Stimulated activated CD8-positive, alpha-beta memory T cell treated with anti-CD3 and anti-CD28 coated beads, Interleukin-12 subunit alpha, Interleukin-12 subunit beta, amount 100 ng/mL, for 4 hours (primary cell): ENCODE data around the gene LRMDA.

Experiments
- DNase-seq: peaks from one replicate; pipeline ENCODE4 v3.0.0-alpha.2; 2020; ENCODE audit warnings: low read depth

Gene LRMDA

DNA sequence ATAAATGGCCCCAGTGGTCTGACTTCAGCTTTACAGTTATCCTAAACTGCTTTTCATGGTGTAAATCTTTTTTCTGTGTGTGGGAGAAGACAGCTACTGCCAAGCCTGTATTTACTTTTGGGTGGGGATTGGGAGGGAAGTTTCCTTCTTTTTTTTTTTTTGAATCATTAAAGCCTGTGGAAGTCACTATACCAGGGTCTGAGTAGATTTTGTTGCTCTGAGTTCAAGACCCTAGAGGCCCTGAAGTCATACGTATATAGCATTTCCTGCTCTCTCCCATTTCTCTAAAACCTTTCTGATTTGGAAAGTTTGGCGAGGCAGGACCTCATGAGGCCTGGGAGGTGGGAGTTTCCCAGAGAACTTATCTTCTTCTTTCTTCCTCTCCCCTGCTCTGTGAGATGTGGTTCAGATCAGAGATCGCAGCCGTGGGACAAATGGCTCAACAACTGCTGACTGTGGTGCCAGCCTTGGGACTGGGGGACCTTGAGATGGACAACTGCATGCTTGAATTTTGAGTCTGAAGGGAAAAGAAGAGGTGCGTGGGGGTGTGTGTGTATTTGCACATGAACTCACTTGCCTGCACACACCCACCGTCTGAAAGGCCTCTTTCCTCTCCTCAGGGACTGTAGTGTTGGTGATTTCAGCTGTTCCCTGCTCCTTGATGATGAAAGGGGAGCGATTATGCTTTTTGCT, 18.1 kb downstream of the LRMDA start:
- DNase-seq, result no peak

GRCh38 chr10:75450075-75450445, 18.6 kb downstream of the LRMDA start:
- no peak for DNase-seq

- no peak for DNase-seq
Measured at GRCh38 chr10:75450644-75451640, 19.5 kb downstream of the LRMDA start.

- DNase-seq, result no peak
Measured at GRCh38 chr10:75451831-75452230, 20.4 kb downstream of the LRMDA start.

GRCh38 chr10:75452997-75453396, 21.6 kb downstream of the LRMDA start:
- DNase-seq, result no peak

- no peak for DNase-seq
Measured at GRCh38 chr10:75456122-75456521, 24.7 kb downstream of the LRMDA start.

DNA sequence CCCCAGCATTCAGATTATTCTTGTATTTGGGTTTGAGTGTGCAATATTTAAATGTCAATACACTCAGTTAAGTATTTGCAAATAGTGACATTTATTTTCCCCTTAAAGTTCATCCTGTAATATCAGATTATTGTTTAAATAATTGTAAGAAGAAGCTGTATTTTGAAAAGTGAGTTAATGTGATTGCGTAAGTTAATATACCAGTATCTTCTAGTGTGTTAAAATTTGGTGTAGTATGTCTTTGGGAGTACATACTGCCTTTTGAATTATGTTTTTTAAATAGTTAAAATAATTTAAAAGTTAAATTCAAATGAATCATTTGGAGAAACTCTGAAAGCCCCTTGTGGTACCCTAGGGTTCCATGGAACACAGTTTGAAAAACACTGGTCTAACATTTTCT, 28.6 kb downstream of the LRMDA start:
- DNase-seq, result no peak

DNA sequence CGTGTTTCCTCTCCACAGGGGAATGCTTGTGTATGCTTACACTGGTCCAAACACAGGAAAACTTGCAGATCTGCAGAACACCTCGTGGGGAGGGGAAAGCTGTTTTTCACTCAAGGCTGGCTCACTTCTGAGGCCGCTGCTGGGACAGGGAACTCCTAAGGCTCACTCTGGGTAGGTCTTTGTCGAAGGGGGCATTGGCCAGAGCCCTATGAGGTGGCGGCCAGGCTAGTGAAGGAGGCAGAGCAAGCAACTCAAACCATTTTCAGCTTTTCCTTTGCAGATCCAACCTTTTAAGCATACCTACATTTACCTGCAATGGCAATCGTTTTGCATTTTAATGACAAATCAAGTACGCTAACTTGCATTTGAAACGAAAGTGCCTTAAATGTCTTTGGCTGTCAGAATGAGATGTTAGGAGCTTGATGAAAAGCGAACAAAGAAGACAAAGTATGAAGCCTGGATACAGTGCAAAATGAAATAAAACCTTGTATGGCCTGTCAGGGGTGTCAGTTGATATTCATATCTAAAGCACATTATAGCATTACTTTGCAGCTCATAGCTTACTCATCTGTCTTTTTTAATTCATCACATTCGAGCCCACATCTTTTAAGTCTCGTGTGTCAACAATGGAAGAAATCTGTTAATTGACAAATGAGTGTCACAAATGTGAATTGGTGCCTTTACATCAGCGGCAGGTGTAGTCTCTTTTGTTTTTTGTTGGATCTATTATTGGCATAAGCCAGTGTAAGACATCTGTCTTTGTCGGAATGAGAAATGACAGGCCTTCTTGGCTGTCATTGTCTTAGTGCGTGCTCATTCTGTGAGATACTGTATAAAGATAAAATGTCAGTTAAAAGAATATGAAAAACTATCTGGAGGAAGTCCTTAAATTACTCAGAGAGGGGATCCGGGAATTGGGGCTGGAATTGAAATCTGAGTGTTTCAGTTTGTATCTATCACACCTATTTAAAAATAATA, 30.5 kb downstream of the LRMDA start:
- no peak for DNase-seq

DNA sequence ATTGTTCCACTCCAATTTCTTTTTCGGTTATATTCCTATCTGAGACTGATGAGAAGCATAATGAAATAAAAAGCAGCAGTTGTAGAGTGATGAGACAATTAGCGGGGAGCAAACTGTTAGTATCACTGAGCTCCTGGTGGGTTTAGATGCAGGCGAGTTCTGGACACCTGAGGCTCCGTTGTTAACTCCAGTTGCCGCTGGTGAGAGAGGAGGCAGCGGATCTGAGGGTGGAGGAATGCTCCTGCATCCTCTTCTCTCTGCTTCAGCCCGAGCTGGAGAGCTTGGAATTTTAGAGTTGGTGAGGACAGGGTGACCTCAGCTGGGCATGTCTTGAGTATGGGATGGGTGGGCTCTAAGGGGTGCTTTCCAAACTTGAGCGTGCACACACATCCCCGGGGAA, 31.4 kb downstream of the LRMDA start:
- DNase-seq, result no peak

DNA sequence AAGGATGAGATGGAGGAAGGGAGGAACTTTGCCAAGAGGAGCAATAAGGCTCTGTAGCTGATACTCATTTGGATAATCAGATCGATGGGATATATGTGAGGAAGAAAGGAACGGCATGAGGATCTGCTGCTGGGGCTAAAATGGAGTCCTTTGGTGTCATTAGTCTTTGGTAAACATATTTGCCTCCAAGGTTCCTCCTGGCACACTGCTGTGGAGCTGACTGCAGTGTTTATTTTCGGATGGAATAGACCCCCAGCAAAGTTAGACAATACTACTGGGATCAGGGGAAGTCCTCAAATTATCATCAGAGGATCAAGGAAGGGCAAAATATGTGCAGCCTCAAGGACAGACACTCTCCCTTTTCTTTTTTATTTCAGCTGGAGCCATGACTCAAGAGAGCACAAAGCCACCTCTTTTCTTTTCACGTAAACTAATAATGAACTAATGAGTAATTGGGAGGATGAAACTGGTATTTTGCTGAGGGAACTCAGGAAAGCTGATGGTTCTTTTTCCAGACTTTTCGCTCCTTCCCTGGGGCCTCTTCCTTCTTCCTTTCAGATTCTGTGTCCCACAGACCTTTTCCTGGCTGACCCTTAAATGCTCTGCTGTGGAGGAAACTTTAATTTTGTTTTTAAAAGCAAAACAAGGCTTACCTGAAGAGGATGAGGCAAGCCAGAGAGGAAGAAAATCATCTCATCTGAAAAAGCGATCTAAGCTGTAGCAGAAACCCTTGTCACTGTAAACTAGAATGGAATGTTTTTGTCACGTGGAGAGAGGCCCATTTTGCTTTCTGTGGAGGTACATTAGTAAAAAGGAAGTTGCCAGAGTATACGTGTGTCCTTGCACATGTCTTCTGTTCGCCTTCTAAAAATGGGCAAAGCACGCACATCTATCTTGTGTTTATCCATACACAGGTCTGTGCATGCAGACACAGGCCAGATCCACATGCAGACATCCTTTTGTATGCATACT, 33.3 kb downstream of the LRMDA start:
- no peak for DNase-seq

DNA sequence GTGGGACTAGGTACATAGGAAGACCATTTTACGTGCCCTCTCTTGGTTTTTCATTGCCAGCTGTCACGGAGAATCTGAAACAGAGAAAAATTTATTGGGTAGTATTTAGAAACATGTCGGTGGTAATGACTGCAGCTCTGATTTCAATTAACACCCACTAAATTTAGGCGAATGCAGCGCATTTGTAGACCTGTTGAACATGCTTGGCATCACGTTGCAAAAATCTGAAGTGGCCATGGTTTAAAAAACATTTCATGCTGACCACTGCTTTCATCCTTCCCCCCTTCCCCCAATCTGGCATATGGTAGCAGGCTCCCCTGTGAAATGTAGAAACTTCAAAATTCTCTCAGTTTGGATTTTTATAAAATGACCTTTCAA, 34.0 kb downstream of the LRMDA start:
- DNase-seq, result no peak

DNA sequence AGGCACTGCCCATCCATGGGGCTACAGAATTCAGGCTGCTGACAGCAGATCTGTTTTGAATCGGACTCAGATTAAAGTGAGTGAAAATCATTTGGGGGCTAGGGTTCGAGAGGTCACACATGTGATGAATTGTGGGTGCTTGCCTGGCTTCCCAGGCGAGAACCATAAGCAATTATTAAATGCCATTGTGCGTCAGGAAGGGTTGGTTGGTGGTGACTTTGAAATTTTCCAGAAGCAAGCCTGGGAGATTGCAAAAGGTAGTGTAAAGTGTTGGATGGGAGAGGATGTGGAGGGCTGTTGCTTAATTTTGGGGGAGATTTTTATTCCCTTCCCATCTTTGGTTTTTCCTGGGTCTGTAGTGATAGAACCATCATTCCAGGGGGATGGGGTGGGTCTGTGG, 34.6 kb downstream of the LRMDA start:
- DNase-seq, result no peak

- no peak for DNase-seq
Measured at GRCh38 chr10:75466886-75467285, 35.5 kb downstream of the LRMDA start.

DNA sequence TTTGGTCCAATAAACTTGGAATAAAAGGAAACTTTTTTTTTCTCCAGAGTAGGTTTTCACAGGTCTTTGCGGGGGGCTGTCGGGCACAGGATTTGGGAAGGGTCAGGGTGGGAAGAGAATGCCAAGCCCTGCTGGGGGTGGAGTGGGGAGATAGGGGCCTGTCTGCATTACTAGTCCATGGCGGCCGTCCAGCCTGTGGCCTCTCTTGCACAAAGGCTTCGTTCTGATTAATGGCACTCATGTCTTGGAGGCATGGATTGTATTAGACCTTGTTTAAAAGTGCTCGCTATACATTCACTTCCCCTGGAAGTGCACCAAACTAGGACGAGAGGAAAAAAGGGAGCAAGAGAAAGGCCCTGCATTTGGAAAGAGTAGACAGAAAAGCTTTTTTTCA, 37.2 kb downstream of the LRMDA start:
- DNase-seq, result no peak

DNA sequence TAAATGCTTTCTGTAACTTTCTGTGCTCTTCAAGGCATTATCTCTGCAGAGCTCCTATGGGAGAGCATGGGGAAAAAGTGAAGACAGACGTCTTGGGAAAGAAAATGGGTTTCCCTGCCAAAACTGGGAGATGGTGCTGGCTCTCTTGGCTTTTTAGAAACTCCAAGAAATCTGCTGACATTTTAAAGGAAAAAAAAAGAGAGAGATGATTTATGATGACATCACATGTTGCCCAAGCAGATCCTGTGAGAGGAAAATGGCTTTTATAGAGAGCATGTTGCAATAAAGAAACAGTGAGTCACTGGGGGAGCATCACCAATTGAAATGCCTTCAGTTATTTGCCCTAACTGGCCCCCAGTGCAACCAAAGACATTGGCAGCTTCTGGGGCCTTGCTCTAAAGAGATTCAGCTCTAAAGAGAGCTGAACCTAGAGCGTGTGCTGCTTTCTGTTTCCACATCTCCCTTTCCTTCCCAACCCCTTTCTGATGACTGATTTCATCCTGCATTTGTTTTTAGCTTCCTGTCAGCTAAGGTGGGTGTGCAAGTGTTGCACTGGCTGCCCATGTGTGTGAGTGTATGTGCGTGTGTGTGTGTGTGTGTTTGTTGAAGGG, 37.7 kb downstream of the LRMDA start:
- DNase-seq, result no peak

DNA sequence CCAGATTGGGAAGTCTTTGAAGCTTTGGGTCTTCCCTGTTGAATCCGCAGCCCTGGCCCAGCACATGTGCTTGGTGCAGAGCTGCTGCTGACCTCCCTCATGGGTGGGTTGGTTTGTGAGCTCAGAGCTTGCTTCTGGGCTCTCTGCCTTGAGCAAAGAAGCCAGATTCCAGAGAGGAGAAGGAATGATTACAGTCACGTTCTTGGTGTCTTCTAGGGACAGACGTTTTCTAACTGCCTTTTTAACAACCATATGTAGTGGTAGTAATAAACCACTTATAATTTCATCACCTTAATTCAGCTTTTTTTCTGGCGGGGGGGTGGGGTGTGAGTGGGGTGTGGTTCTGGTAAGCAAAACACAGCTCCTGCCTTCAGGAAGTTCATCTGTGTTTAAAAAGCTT, 39.5 kb downstream of the LRMDA start:
- no peak for DNase-seq

DNA sequence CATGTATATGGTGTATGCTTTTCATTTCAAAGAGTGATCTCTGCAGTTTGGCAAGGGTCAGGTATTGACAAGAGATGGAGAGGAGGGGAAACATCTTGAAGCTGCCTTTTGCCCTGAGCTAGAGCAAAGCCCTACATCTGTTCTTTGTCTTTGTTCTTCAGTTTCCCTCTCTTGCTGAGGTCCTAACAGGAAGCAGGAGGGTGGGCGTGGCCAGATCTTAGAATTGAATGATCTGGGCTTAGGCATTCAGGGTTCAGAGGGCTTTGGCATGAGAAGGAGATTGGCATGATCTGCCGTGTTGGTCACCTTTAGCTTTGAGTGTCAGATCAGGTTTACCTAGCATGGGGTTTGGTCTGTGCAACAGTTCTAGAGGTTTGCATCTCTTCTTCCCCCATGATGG, 41.3 kb downstream of the LRMDA start:
- no peak for DNase-seq

DNA sequence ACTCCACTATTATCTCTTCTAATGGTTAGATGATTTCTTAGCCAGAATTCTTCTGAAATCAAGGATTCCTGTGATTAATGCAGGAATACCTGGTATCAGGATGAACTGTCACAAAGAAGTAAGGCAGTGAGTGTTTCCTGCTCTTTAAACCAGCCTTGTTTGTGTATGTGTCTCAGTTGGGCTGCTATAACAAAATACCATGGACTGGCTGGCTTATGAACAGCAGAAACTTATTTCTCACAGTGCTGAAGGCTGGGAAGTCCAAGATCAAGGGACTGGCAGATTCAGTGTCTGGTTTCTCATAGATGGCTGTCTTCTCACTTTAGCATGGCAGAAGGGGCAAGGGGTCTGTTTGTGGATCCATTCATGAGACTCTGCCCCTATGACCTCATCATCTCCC, 42.7 kb downstream of the LRMDA start:
- no peak for DNase-seq

GRCh38 chr10:75475460-75476182, 44.2 kb downstream of the LRMDA start:
- DNase-seq, result no peak

GRCh38 chr10:75476569-75476968, 45.1 kb downstream of the LRMDA start:
- DNase-seq, result no peak
